ENCODE measurements around the gene CFAP65.

CFAP65 gene

DNA sequence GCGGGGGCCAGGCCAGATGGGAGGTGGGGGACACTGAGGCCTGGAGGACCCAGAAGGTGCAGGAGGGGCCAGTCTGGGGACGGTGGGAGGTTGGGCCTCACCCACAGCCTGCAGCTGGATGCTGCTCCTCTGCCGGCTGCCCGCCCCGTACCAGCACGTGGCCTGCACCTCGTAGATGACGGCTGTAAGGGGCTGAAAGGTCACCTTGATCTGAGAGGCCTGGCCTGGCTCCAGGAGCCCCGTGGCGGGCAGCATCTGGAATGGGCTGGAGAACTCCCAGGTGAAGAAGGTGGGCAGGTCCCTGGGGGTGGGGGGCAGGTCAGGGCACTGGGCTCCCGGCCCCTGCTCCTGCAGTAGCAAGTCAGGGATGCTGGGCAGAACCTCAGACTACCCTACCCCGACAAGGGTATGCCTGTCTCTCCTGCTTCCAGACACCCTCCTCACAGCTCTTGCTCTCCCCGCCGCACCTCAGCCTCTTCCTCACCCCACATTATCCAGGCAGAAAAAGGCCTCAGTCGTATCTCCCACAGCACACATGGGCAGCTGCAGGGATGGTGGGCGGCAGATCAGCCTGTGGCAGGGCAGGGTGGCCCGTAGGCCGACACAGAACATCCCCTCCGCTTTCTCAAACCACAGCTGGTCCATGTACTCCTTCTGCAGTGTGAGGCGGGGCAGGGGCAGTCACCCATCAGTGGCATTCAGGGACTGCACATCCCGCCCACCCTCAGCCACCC, 10.1 kb downstream of the CFAP65 start:
- no peak for DNase-seq

GRCh38 chr2:219030177-219030940, 11.0 kb downstream of the CFAP65 start:
- DNase-seq = no peak

DNA sequence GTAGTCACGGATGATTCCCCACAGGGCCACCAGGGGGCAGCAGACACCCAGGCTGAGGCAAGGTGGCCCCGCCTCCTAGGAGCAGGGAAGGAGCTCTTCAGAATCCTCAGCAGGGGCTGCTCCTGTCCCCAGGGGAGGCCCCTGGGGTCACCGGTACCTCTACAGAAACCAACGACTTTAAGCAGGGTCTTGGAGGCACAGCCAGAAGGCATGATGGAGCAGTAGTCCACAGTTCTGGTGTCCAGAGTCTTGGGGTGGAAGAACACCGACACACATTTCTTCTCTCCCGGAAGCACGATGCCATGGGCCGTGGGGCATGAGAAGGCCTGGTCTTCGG, 11.5 kb downstream of the CFAP65 start:
- peak; percentile 29 for DNase-seq

DNA sequence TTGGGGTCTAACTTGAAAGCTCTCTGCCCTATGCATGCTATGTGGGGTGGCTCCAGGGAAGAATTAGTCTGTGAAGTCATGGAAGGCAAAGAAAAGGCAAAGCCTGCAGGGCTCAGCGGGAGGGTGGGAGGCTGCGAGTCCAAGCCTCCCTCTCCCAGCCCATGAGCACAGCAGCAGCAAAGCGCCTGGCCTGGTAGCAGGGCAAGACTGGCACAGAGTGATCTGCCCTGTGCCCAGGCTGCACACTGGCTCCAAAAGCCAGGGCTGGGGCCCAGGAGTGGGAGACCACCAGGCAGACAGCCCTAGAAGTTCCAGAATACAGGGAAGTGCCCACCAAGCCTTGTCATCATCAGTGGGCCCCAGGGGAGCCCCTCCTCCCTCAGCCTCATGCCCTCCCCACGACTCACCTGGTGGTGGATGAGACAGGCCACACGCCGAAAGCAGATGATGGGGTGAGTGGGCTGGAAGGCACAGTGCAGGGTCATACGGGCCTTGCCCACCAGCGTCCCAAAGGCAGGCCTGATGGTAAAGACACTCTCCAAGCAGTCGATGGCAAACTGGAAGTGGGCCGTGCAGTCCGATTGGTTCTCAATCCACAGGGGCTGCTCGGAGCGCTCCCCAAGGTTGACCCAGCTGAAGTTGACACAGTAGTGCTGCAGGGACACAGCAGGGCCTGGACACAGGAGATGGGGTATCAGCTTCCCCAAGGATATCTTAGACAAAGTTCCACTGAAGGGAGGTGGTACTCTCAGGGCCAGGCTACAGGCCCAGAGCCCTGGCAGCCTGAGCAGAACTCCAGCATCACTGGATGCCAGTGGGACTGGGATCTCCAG, 12.1 kb downstream of the CFAP65 start:
- DNase-seq = no peak

GRCh38 chr2:219028141-219028540, 13.2 kb downstream of the CFAP65 start:
- no peak for DNase-seq

DNA sequence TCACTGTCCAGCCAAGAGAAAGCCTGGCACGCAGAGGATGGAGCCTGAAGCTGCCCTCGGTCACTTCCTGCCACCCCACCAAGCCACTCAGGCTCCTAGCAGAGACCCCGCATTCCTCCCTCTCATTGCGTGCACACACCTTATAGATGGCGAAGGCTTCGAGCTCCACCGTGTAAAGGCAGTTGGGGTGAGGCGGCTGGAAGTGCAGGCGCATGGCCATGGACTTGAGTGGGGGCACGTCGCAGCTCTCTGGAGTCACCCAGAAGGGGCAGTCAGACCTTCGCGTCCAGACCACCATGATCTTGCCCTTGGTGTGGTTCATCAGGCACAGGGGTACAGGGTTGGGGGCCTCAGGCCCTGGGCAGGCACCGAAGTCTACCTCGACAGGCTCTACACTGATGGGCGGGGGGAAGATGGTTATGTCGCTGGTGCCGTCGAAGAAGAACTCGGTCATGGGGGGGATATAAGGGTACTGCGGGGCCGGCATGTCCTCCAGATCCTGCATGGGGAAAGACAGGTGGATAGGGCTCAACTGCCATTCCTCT, 13.7 kb downstream of the CFAP65 start:
- no peak for DNase-seq

- no peak for DNase-seq
These were observed 14.4 kb downstream of the CFAP65 start for GRCh38 chr2:219026946-219027345.

- DNase-seq = no peak
These were observed 15.4 kb downstream of the CFAP65 start for GRCh38 chr2:219025637-219026585.

- DNase-seq = no peak
These were observed 17.3 kb downstream of the CFAP65 start for GRCh38 chr2:219024059-219024458.

DNA sequence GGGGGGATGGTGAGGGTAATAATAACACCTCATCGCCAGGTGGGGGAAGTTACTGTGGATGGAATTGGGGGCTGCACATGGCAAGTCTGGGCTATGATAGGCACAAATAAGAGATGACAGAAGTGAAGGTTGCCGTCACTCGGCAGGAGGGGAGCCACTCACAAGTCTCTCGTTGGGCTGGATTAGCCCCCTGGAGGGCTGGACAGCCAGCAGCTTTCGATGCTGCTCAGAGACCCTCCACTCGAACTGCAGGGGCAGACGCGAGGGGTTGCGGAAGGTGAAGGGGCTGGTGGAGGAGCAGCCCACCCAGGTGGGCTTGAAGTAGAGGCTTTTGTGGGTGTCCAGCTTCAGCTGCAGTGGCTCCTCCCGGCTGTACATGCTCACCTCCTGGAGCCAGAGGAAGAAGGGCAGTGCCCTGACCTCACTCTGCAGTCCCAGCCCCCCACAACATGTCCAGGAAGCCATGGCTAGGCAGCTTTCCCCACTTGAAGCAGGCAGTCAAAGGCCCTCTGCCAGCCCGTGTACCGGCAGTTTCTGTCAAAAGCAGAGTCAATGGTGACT, 18.2 kb downstream of the CFAP65 start:
- DNase-seq = no peak

DNA sequence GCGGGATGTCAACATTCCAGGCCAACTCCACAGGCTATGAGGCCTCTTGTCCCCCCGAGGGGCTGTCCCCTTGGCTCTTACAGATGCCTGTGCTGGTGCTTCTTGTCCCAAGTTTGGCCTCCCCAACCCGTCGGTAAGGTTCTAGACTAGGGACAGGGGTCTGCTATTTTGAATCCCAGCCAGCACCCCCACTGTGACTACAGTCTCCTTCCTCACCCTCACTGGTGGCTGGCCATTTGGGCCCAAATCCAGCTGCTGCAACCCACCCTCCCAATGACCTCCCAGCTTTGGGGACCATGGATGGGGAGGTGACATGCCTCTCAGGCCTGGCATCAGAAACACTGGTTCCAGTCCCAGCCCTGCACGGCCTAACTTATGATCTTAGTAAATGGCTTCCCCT, 18.7 kb downstream of the CFAP65 start:
- no peak for DNase-seq

DNA sequence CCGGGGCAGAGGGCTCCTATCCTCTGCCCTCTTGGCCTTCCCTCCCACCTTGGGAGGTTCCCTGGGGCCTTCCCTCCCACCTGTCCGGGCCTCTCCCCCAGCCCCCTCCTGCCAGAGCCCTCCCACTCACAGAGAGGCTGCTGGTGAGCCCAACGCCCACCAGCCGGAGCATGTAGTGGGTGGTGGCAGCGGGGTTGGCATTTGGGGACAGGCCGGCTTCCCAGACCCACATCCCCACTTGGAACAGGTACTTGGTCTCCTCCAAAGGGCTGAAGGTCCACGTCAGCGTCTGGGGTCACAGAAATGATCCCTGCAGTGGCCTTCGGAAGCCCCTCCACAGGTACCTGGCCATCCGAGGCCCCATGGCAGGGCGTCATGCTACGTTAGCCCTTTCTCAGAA, 19.3 kb downstream of the CFAP65 start:
- DNase-seq = no peak

GRCh38 chr2:219021591-219021990, 19.7 kb downstream of the CFAP65 start:
- no peak for DNase-seq

- no peak for DNase-seq
These were observed 20.5 kb downstream of the CFAP65 start for GRCh38 chr2:219020604-219021365.

DNA sequence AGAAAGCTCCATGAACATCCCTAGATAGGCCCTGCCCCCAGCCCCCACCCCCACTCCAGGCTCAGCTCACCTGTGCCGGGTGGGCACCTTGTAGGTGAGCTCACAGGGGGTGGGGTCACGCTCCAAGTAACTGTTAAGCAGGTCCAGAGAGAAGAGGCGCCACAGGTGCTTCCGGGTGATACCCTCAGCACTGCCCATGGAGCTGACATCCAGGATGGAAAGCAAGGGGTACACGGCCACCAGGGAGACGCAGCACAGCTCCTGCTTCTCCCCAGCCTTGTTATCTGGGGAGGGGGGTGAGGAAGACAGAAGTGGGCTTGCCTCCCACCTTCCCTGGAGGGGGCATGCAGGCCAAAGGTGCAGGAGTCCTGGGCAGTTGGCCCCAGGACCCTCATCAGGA, 21.9 kb downstream of the CFAP65 start:
- no peak for DNase-seq

DNA sequence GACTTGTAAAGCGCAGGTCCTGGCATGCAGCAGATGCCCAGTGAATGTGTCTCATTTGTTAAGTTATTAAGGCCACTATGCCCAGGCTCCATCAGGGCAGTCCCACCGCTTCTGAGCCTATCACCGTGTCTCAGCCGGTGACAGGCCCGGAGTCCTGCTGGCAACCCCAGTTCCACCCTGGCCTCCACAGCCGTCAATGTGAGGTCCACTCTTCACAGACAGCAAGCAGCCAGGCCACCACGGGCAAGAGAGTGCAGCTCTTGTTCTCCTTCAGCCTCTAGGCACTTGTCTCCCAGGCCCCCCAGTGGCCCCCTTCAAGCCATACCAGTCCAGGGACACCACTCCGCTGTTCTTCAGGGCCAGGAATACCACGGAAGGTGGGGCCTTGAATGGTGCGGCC, 22.6 kb downstream of the CFAP65 start:
- DNase-seq = no peak

- no peak for DNase-seq
These were observed 23.0 kb downstream of the CFAP65 start for GRCh38 chr2:219018286-219018685.

GRCh38 chr2:219017201-219017931, 23.9 kb downstream of the CFAP65 start:
- no peak for DNase-seq

DNA sequence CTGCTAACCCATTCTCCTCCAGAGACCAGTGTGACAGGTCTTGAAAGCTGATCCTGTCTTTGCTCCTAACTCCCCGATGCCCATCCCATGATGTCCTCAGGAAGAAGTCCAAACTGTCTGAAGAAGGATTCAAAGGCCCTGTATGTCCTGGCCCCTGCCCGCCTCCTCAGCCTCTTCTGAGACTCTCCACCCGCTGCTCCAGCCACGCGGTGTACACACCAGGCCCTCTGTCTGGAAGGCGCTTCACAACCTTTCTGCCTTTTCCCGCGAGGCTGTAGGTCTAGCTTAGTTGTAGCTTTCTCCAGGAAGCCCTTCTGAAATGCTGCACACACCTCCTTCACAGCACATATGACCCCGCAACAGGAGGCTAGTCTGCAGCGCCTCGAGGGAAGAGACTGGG, 24.6 kb downstream of the CFAP65 start:
- no peak for DNase-seq

DNA sequence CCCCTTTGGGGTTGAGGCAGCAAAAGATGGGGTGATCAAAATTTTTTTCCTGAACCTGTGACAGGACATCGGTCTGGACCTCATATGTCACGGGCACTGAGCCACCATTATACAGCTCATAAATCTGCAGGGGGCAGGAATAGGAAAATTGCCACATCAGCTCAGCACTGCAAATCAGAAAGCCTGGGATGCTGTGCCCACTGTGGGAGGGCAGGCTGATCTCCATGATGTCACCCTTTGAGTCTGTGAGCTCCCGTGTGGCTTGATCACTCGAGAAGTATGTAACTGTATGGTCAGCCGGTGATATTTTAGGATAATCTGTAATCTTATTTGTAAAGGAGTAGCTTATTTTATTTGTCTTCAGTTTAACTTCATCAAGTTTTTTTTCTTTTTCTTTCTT, 30.4 kb downstream of the CFAP65 start:
- DNase-seq = no peak
